ENCODE measurements around the gene KIFC3.
"Not testable (repeated sequence)": the region's sequence is repeated elsewhere in the genome, so short reads cannot be mapped to it uniquely, and the experiment has no call there.

Gene KIFC3

GRCh38 chr16:57722651-57723050 lies 79.6 kb downstream of the KIFC3 start:
- Mint-ChIP-seq H3K27ac (no peak overlapping the region), H3K9me3 (no peaks in the 10 kb centered on the region), H3K27me3 (ENCODE audit: low read depth) (no peaks in the 10 kb centered on the region), H3K36me3 (ENCODE audit: low read depth) (no peaks in the 10 kb centered on the region), H3K4me3 (no peak overlapping the region), H3K4me1 (ENCODE audit: low read depth) (no peaks in the 10 kb centered on the region)

- H3K36me3 Mint-ChIP-seq (ENCODE audit: low read depth) = no peaks in the 10 kb centered on the region
- no peaks in the 10 kb centered on the region for H3K9me3 Mint-ChIP-seq
- H3K27ac Mint-ChIP-seq = no peak overlapping the region
- no peaks in the 10 kb centered on the region for H3K27me3 Mint-ChIP-seq (ENCODE audit: low read depth)
- H3K4me3 Mint-ChIP-seq = no peak overlapping the region
- H3K4me1 Mint-ChIP-seq (ENCODE audit: low read depth) = no peaks in the 10 kb centered on the region
These were observed 80.1 kb downstream of the KIFC3 start for GRCh38 chr16:57722210-57722499.

DNA sequence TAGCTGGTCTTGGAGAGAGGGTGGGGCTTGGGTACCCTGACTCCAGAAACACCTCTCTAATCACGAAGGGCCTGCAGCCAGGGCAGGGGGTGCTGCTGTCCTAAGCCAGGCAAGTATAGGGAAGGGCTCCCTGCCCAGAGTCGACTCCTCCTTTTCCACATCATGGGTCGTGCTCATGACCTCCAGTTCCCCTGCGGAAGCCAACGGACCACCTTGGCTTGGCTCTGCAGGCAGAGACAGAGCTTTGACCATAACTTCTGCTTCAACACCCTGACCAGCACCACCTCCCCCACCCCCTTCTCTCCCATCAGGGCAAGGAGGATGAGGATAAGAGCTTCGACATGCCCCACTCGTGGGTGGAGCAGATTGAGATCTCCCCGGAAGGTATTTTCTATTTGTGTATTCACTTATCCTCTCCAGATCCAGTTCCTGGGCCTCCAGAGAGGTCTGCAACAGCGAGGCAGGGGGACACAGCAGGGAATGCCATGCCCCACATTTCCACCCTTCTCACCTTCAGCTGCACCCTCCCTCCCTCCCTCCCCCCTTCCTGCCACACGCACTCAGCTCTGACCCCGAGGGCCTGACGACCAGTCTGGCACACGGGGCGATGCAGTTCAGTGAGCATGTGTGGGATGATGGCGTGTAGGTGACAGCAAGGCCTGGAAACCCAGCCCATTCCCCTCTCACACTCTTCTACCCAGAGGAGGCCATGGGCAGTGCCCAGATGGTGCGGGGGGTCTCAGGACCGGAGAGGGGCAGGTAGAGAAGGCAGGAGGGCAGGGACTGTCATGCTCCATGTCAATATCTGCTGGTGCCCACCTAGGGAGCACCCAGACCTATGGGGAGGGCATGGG lies 80.7 kb downstream of the KIFC3 start:
- H3K27ac Mint-ChIP-seq = no peak overlapping the region
- H3K4me3 Mint-ChIP-seq = no peak overlapping the region
- H3K36me3 Mint-ChIP-seq (ENCODE audit: low read depth) = no peaks in the 10 kb centered on the region
- H3K9me3 Mint-ChIP-seq = no peaks in the 10 kb centered on the region
- H3K27me3 Mint-ChIP-seq (ENCODE audit: low read depth) = peaks cover 3% of the 10 kb centered on the region
- no peaks in the 10 kb centered on the region for H3K4me1 Mint-ChIP-seq (ENCODE audit: low read depth)

- H3K27ac Mint-ChIP-seq = no peak overlapping the region
- no peaks in the 10 kb centered on the region for H3K4me1 Mint-ChIP-seq (ENCODE audit: low read depth)
- H3K36me3 Mint-ChIP-seq (ENCODE audit: low read depth) = no peaks in the 10 kb centered on the region
- no peak overlapping the region for H3K4me3 Mint-ChIP-seq
- no peaks in the 10 kb centered on the region for H3K9me3 Mint-ChIP-seq
- H3K27me3 Mint-ChIP-seq (ENCODE audit: low read depth) = peaks cover 10% of the 10 kb centered on the region
These were observed 82.1 kb downstream of the KIFC3 start for GRCh38 chr16:57720142-57720575.

GRCh38 chr16:57714047-57714446 lies 88.2 kb downstream of the KIFC3 start:
- H3K4me1 Mint-ChIP-seq (ENCODE audit: low read depth) = no peaks in the 10 kb centered on the region
- H3K27me3 Mint-ChIP-seq (ENCODE audit: low read depth) = peaks cover 41% of the 10 kb centered on the region
- H3K27ac Mint-ChIP-seq = no peak overlapping the region
- no peaks in the 10 kb centered on the region for H3K36me3 Mint-ChIP-seq (ENCODE audit: low read depth)
- H3K9me3 Mint-ChIP-seq = no peaks in the 10 kb centered on the region
- no peak overlapping the region for H3K4me3 Mint-ChIP-seq

DNA sequence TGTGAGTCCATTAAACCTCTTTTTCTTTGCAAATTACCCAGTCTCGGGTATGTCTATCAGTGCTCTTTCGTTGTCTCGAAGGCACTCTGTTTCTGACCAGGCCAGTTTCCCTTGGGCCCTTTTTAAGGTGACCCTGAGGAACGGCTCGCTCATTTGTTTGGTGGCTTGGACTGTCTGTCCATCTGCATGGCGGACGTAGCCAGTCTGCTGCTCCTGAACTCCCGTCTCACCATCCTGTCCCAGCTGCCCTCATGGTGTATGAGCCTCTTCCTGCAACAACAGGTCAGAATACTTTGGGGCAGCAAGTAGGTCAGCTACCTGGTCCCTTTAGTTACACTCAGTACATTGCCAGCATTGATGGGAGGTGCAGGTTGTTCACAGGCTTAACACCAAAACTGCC lies 88.7 kb downstream of the KIFC3 start:
- no peaks in the 10 kb centered on the region for H3K36me3 Mint-ChIP-seq (ENCODE audit: low read depth)
- no peak overlapping the region for H3K27ac Mint-ChIP-seq
- no peaks in the 10 kb centered on the region for H3K4me1 Mint-ChIP-seq (ENCODE audit: low read depth)
- H3K4me3 Mint-ChIP-seq = no peak overlapping the region
- H3K27me3 Mint-ChIP-seq (ENCODE audit: low read depth) = peaks cover 41% of the 10 kb centered on the region
- no peaks in the 10 kb centered on the region for H3K9me3 Mint-ChIP-seq

- H3K9me3 Mint-ChIP-seq; H3K36me3 Mint-ChIP-seq (ENCODE audit: low read depth); H3K4me1 Mint-ChIP-seq (ENCODE audit: low read depth); H3K27ac Mint-ChIP-seq; H3K4me3 Mint-ChIP-seq: not testable (repeated sequence)
- peaks cover 41% of the 10 kb centered on the region for H3K27me3 Mint-ChIP-seq (ENCODE audit: low read depth)
These were observed 89.7 kb downstream of the KIFC3 start for GRCh38 chr16:57712569-57712968.

DNA sequence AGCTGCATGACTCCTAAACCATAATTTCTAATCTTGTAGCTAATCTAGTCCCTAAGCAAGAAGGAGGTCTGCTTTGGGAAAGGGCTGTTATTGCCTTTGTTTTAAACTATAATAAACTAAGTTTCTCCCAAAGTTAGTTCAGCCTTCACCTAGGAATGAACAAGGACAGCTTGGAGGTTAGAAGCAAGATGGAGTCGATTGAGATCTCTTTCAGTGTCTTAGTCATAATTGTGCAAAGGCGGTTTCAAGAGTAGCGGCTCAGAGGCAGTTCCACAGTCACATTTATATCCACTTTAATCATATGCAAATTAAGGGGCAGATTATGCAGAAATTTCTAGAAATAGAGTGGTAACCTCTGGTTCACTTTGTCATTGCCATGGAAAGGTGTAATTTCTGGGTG lies 90.3 kb downstream of the KIFC3 start:
- no peak overlapping the region for H3K4me3 Mint-ChIP-seq
- no peaks in the 10 kb centered on the region for H3K9me3 Mint-ChIP-seq
- no peaks in the 10 kb centered on the region for H3K4me1 Mint-ChIP-seq (ENCODE audit: low read depth)
- no peaks in the 10 kb centered on the region for H3K36me3 Mint-ChIP-seq (ENCODE audit: low read depth)
- peaks cover 41% of the 10 kb centered on the region for H3K27me3 Mint-ChIP-seq (ENCODE audit: low read depth)
- no peak overlapping the region for H3K27ac Mint-ChIP-seq

DNA sequence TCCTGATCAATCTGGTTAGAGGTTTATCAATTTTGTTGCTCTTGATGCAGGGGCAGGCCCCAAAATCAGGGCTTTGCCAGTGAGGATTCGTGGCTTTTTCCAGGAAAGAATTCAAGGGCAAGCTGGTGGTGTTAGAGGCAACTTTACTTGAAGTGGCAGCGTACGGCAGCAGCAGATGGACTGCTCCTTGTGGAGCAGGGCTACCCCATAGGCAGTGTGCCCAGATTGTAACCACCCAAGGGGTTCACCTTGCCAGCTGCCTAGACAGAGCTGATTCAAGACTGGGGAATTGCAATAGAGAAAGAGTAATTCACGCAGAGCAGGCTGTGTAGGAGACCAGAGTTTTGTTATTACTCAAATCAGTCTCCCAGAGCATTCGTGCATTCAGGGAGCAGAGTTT lies 90.9 kb downstream of the KIFC3 start:
- no peak overlapping the region for H3K27ac Mint-ChIP-seq
- peaks cover 36% of the 10 kb centered on the region for H3K27me3 Mint-ChIP-seq (ENCODE audit: low read depth)
- no peak overlapping the region for H3K4me3 Mint-ChIP-seq
- no peaks in the 10 kb centered on the region for H3K9me3 Mint-ChIP-seq
- H3K36me3 Mint-ChIP-seq (ENCODE audit: low read depth) = no peaks in the 10 kb centered on the region
- no peaks in the 10 kb centered on the region for H3K4me1 Mint-ChIP-seq (ENCODE audit: low read depth)

- Mint-ChIP-seq H3K27me3 (ENCODE audit: low read depth) (peaks cover 28% of the 10 kb centered on the region), H3K9me3 (no peaks in the 10 kb centered on the region), H3K27ac (no peak overlapping the region), H3K36me3 (ENCODE audit: low read depth) (no peaks in the 10 kb centered on the region), H3K4me3 (no peak overlapping the region), H3K4me1 (ENCODE audit: low read depth) (no peaks in the 10 kb centered on the region)
These were observed 92.6 kb downstream of the KIFC3 start for GRCh38 chr16:57709663-57710062.
